ENCODE data around the gene FBN2. TPM values are rescaled to one million over a fixed set of nuclear protein-coding genes. Genes with fewer than 3 reads are reported as not detected.

The FBN2 gene
- total RNA-seq, 1 experiment from 2014 or later = 0.08 TPM

- ChIA-PET CTCF (interaction anchor here (1.0 kb wide), 1 partner anchor 8 kb away, joined by 4 read pairs; no protein-coding TSS in a partner anchor), POLR2A (no interaction called here)
- no TSS peak for BruUV-seq (replicated peaks)
- in situ Hi-C loops (cut with HindIII; ENCODE audit: low pct_unique_long_range_greater_than_20kb, low sequenced_read_pairs) (no loop called here), intact Hi-C loops (cut with micrococcal nuclease; ENCODE audit: unreplicated experiment) (no loop called here)
- H3K27ac ChIP-seq (ENCODE audit: low read length) = no peak overlapping the region
- no peaks in the 10 kb centered on the region for H3K27me3 ChIP-seq (ENCODE audit: control insufficient read depth, insufficient read depth, low read length)
- H3K9me3 ChIP-seq (ENCODE audit: control insufficient read depth, insufficient read depth, low read depth, low read length) = peaks cover 3% of the 10 kb centered on the region; the same call in 1 of the 2 replicates
- no peaks in the 10 kb centered on the region for H3K36me3 ChIP-seq (ENCODE audit: control insufficient read depth, insufficient read depth, low read length)
- DNase-seq (ENCODE audit: low read depth, low spot score) (no peak), ATAC-seq (no peak)
- H3K4me1 ChIP-seq (ENCODE audit: control insufficient read depth, insufficient read depth, low read length) = no peaks in the 10 kb centered on the region
- no peak overlapping the region for H3K4me3 ChIP-seq (ENCODE audit: low read depth in 2 of 2, low read length in 2 of 2)
- no peak for TF ChIP-seq POLR2AphosphoS5 (IDR thresholded peaks at IDR 0.05; ENCODE audit: low read depth, low read length)
- TF ChIP-seq TCF7L2 (IDR thresholded peaks at IDR 0.05; ENCODE audit: low read depth, low read length) = no peak
- no peak for TF ChIP-seq SIN3A (IDR thresholded peaks at IDR 0.05; ENCODE audit: borderline replicate concordance, insufficient read depth, low read depth, low read length)
Observed at GRCh38 chr5:128490761-128491160, 47.3 kb downstream of the FBN2 start.

GRCh38 chr5:128487041-128487440 lies 51.0 kb downstream of the FBN2 start:
- POLR2A ChIA-PET = no interaction called here
- Histone ChIP-seq H3K36me3 (ENCODE audit: control insufficient read depth, insufficient read depth, low read length) (no peaks in the 10 kb centered on the region), H3K4me1 (ENCODE audit: control insufficient read depth, insufficient read depth, low read length) (no peaks in the 10 kb centered on the region), H3K9me3 (ENCODE audit: control insufficient read depth, insufficient read depth, low read depth, low read length) (peaks cover 3% of the 10 kb centered on the region; the same call in 1 of the 2 replicates), H3K4me3 (ENCODE audit: low read depth in 2 of 2, low read length in 2 of 2) (no peak overlapping the region), H3K27ac (ENCODE audit: low read length) (no peak overlapping the region), H3K27me3 (ENCODE audit: control insufficient read depth, insufficient read depth, low read length) (no peaks in the 10 kb centered on the region)
- DNase-seq (ENCODE audit: low read depth, low spot score) (no peak), ATAC-seq (no peak)
- CTCF ChIA-PET = no interaction called here
- intact Hi-C loops (cut with micrococcal nuclease; ENCODE audit: unreplicated experiment) (no loop called here), in situ Hi-C loops (cut with HindIII; ENCODE audit: low pct_unique_long_range_greater_than_20kb, low sequenced_read_pairs) (no loop called here)
- BruUV-seq (replicated peaks) = no TSS peak
- no peak for TF ChIP-seq POLR2AphosphoS5 (IDR thresholded peaks at IDR 0.05; ENCODE audit: low read depth, low read length)
- no peak for TF ChIP-seq SIN3A (IDR thresholded peaks at IDR 0.05; ENCODE audit: borderline replicate concordance, insufficient read depth, low read depth, low read length)
- no peak for TF ChIP-seq REST (IDR thresholded peaks at IDR 0.05; ENCODE audit: insufficient read depth in 1 of 2, low read depth in 2 of 2, low read length in 1 of 2)
- TF ChIP-seq TCF7L2 (IDR thresholded peaks at IDR 0.05; ENCODE audit: low read depth, low read length) = no peak
- TF ChIP-seq CTCF (IDR thresholded peaks at IDR 0.05) = no peak

- Histone ChIP-seq H3K9me3 (ENCODE audit: control insufficient read depth, insufficient read depth, low read depth, low read length) (no peaks in the 10 kb centered on the region), H3K4me3 (ENCODE audit: low read depth in 2 of 2, low read length in 2 of 2) (no peak overlapping the region), H3K27me3 (ENCODE audit: control insufficient read depth, insufficient read depth, low read length) (no peaks in the 10 kb centered on the region), H3K27ac (ENCODE audit: low read length) (no peak overlapping the region), H3K4me1 (ENCODE audit: control insufficient read depth, insufficient read depth, low read length) (no peaks in the 10 kb centered on the region), H3K36me3 (ENCODE audit: control insufficient read depth, insufficient read depth, low read length) (no peaks in the 10 kb centered on the region)
- in situ Hi-C loops (cut with HindIII; ENCODE audit: low pct_unique_long_range_greater_than_20kb, low sequenced_read_pairs) = no loop called here
- CTCF ChIA-PET = no interaction called here
- BruUV-seq (replicated peaks) = no TSS peak
- POLR2A ChIA-PET = no interaction called here
- no peak for ATAC-seq
- intact Hi-C loops (cut with micrococcal nuclease; ENCODE audit: unreplicated experiment) = no loop called here
- TF ChIP-seq POLR2AphosphoS5 (IDR thresholded peaks at IDR 0.05; ENCODE audit: low read depth, low read length) = no peak
- no peak for TF ChIP-seq SIN3A (IDR thresholded peaks at IDR 0.05; ENCODE audit: borderline replicate concordance, insufficient read depth, low read depth, low read length)
- no peak for TF ChIP-seq CTCF (IDR thresholded peaks at IDR 0.05)
- no peak for TF ChIP-seq REST (IDR thresholded peaks at IDR 0.05; ENCODE audit: insufficient read depth in 1 of 2, low read depth in 2 of 2, low read length in 1 of 2)
- TF ChIP-seq TCF7L2 (IDR thresholded peaks at IDR 0.05; ENCODE audit: low read depth, low read length) = no peak
- DNase-seq (ENCODE audit: low read depth, low spot score) = no peak
Observed at GRCh38 chr5:128483738-128484137, 54.3 kb downstream of the FBN2 start.
